SK-N-SH (cell line): ENCODE measurements around the gene RBM19. TPM values are rescaled to one million over a fixed set of nuclear protein-coding genes. Genes with fewer than 3 reads are reported as not detected.

Experiments
- CTCF ChIA-PET: fragments of 300-600, 350-600 bp; formaldehyde crosslinking; extraction: SDS; loops from one replicate; lab custom pipeline; 2021; lab: Yijun Ruan, JAX
- POLR2A ChIA-PET: fragments of 350-600 bp; sonication (Branson Sonifier 250); formaldehyde crosslinking; extraction: SDS; loops from one replicate; lab custom pipeline; 2020; ENCODE audit warnings: antibody characterized with exemption, inconsistent platforms; lab: Yijun Ruan, JAX
- DNase-seq: peaks from one replicate; pipeline ENCODE4 v3.0.0; 2012
- H2AFZ ChIP-seq: fragments of 200-600 bp; sonication (generic); 2 replicates; pipeline ENCODE4 v1.8.1; 2016; ENCODE audit warnings: antibody characterized with exemption, mild to moderate bottlenecking, low read depth
- H3F3A ChIP-seq: fragments of 200-600 bp; sonication (generic); replicated peaks from 2 replicates; pipeline ENCODE3; 2016; ENCODE audit warnings: antibody characterized with exemption, mild to moderate bottlenecking; ENCODE audit not compliant: insufficient read depth
- H3K27ac ChIP-seq, 2 experiments: fragments of 200-500 bp in 1 of 2; fragments of 200-600 bp in 1 of 2; sonication (Bioruptor generic) in 1 of 2; sonication (generic), shearing (Covaris generic) in 1 of 2; 2 replicates each; pipeline versions ENCODE4 v1.5.1 to v1.6.1; 2014 to 2016; ENCODE audit warnings: low read depth in 2 of 2, inconsistent platforms in 1 of 2, low read length in 1 of 2, mild to moderate bottlenecking in 1 of 2, mixed read lengths in 1 of 2
- H3K27me3 ChIP-seq: fragments of 200-600 bp; sonication (generic), shearing (Covaris generic); 2 replicates; pipeline ENCODE4 v1.6.1; 2016; ENCODE audit warnings: mixed run types; ENCODE audit not compliant: insufficient read depth
- H3K36me3 ChIP-seq, 2 experiments: fragments of 200-500 bp in 1 of 2; fragments of 200-600 bp in 1 of 2; sonication (Bioruptor generic) in 1 of 2; sonication (generic) in 1 of 2; replicated peaks in 1 of 2; 2 replicates each; pipeline versions ENCODE3 to v1.5.1; 2014 to 2016; ENCODE audit warnings: low read length in 1 of 2, mild to moderate bottlenecking in 1 of 2; ENCODE audit not compliant: insufficient read depth in 2 of 2, control insufficient read depth in 1 of 2
- H3K4me1 ChIP-seq, 2 experiments: fragments of 200-500 bp in 1 of 2; fragments of 200-600 bp in 1 of 2; sonication (Bioruptor generic) in 1 of 2; sonication (generic), shearing (Covaris generic) in 1 of 2; 2 replicates each; pipeline versions ENCODE4 v1.5.1 to v1.6.1; 2014 to 2016; ENCODE audit warnings: low read depth in 1 of 2, low read length in 1 of 2, mixed run types in 1 of 2; ENCODE audit not compliant: insufficient read depth in 2 of 2, control insufficient read depth in 1 of 2
- H3K4me2 ChIP-seq: fragments of 200-600 bp; sonication (generic), shearing (Covaris generic); 2 replicates; pipeline ENCODE4 v1.6.1; 2017; ENCODE audit warnings: mixed run types
- H3K4me3 ChIP-seq, 2 experiments: fragments of 200-500 bp in 1 of 2; fragments of 200-600 bp in 1 of 2; sonication (Bioruptor generic) in 1 of 2; sonication (generic), shearing (Covaris generic) in 1 of 2; 2 replicates each; pipeline versions ENCODE4 v1.5.1 to v1.8.1; 2014 to 2016; ENCODE audit warnings: low read depth in 2 of 2, inconsistent platforms in 1 of 2, low read length in 1 of 2, mild to moderate bottlenecking in 1 of 2, mixed read lengths in 1 of 2, moderate library complexity in 1 of 2
- H3K79me2 ChIP-seq: fragments of 200-600 bp; sonication (generic); 2 replicates; pipeline ENCODE4 v1.8.1; 2017; ENCODE audit warnings: mild to moderate bottlenecking; ENCODE audit not compliant: insufficient read depth
- H3K9ac ChIP-seq: fragments of 200-600 bp; sonication (generic); 2 replicates; pipeline ENCODE4 v1.6.1; 2017; ENCODE audit warnings: mixed run types
- H3K9me2 ChIP-seq: fragments of 200-600 bp; sonication (generic); 2 replicates; pipeline ENCODE4 v1.6.1; 2017; ENCODE audit warnings: mixed run types
- H3K9me3 ChIP-seq: fragments of 200-600 bp; sonication (generic); 2 replicates; pipeline ENCODE4 v1.6.1; 2017; ENCODE audit warnings: mixed run types, mild to moderate bottlenecking, moderate library complexity
- H4K20me1 ChIP-seq: fragments of 200-600 bp; sonication (generic); 2 replicates; pipeline ENCODE4 v1.6.1; 2017; ENCODE audit warnings: mild to moderate bottlenecking, mixed run types; ENCODE audit not compliant: insufficient read depth
- CHD2 ChIP-seq: fragments of 150-350 bp; IDR thresholded peaks from 2 replicates; pipeline ENCODE4 v1.6.1; 2018; ENCODE audit warnings: low read length; ENCODE audit not compliant: partially characterized antibody
- CTCF ChIP-seq: fragments of 200-600 bp; sonication (generic); IDR thresholded peaks from 2 replicates; pipeline ENCODE4 v1.6.1; 2017; ENCODE audit warnings: antibody characterized with exemption, mild to moderate bottlenecking, moderate library complexity
- EZH2phosphoT487 ChIP-seq: fragments of 200-600 bp; sonication (generic); IDR thresholded peaks from 2 replicates; pipeline ENCODE4 v1.6.1; 2017; ENCODE audit warnings: low read depth, mixed run types, mild to moderate bottlenecking, antibody characterized with exemption, moderate library complexity, borderline replicate concordance
- FOXJ3 ChIP-seq: sonication (generic); formaldehyde crosslinking; IDR thresholded peaks from 2 replicates; pipeline ENCODE4 v1.5.1; 2020; ENCODE audit warnings: mild to moderate bottlenecking, missing genetic modification reagents
- GABPA ChIP-seq: IDR thresholded peaks from 2 replicates; pipeline ENCODE4 v1.4.0; 2012; ENCODE audit warnings: low read depth, mild to moderate bottlenecking
- MEF2A ChIP-seq: IDR thresholded peaks from 2 replicates; pipeline ENCODE4 v1.4.0; 2012; ENCODE audit warnings: low read depth, borderline replicate concordance
- MXI1 ChIP-seq: IDR thresholded peaks from 2 replicates; pipeline ENCODE4 v1.6.1; 2012; ENCODE audit warnings: mild to moderate bottlenecking, low read depth, low read length, improper control_type of control experiment
- NFIC ChIP-seq: IDR thresholded peaks from 2 replicates; pipeline ENCODE4 v1.4.0; 2012; ENCODE audit warnings: borderline replicate concordance
- PBX3 ChIP-seq: IDR thresholded peaks from 2 replicates; pipeline ENCODE4; 2012
- POLR2AphosphoS5 ChIP-seq: IDR thresholded peaks from 2 replicates; pipeline ENCODE4 v1.6.1; 2012; ENCODE audit warnings: low read depth, low read length
- RCOR1 ChIP-seq: fragments of 150-350 bp; IDR thresholded peaks from 2 replicates; pipeline ENCODE4 v1.6.1; 2017; ENCODE audit warnings: antibody characterized with exemption, low read length
- REST ChIP-seq: IDR thresholded peaks from 2 replicates; pipeline ENCODE4 v1.6.1; 2012; ENCODE audit warnings: mild to moderate bottlenecking, low read depth, low read length, moderate library complexity
- RFX5 ChIP-seq: IDR thresholded peaks from 2 replicates; pipeline ENCODE4 v1.6.1; 2012; ENCODE audit warnings: mild to moderate bottlenecking, improper control_type of control experiment, low read length
- RXRA ChIP-seq: IDR thresholded peaks from 2 replicates; pipeline ENCODE4 v1.4.0; 2012; ENCODE audit warnings: low read depth, mild to moderate bottlenecking, borderline replicate concordance
- SIN3A ChIP-seq: IDR thresholded peaks from 2 replicates; pipeline ENCODE4 v1.6.1; 2012; ENCODE audit warnings: low read depth, mild to moderate bottlenecking, low read length, moderate library complexity, borderline replicate concordance
- SMC3 ChIP-seq: IDR thresholded peaks from 2 replicates; pipeline ENCODE4 v1.6.1; 2012; ENCODE audit warnings: low read depth, low read length, improper control_type of control experiment
- TCF12 ChIP-seq: IDR thresholded peaks from 2 replicates; pipeline ENCODE4 v1.4.0; 2012
- TEAD4 ChIP-seq: IDR thresholded peaks from 2 replicates; pipeline ENCODE4 v1.4.0; 2012; ENCODE audit warnings: mild to moderate bottlenecking, borderline replicate concordance; ENCODE audit not compliant: insufficient read depth
- USF1 ChIP-seq: IDR thresholded peaks from 2 replicates; pipeline ENCODE4 v1.4.0; 2012; ENCODE audit warnings: low read depth, borderline replicate concordance
- WGBS: methylation state at CpG from one replicate; pipeline ENCODE4 v1.1.6; 2017; ENCODE audit warnings: low lambda C conversion rate; 5-methylcytosine and 5-hydroxymethylcytosine counted together
- polyA plus RNA-seq, 3 experiments: library from polyadenylated mRNA; depleted of rRNA; stranded (reverse); fragments of >200 nt; gene quantifications; 2 replicates each; pipeline ENCODE4 v1.2.3, GENCODE V29; 2012
- TF ChIP-seq, protein P1 (sequence below): fragments of 150-350 bp; IDR thresholded peaks from 2 replicates; pipeline ENCODE4 v1.6.1; 2017; ENCODE audit warnings: antibody characterized with exemption, low read length, low read depth, borderline replicate concordance

The RBM19 gene
- polyA plus RNA-seq, 1 of the 3 experiments (the other 2 are of a cell fraction), result 16.6 TPM

- TF ChIP-seq TEAD4 (no peak), NFIC (no peak), RFX5 (no peak), CHD2 (no peak), GABPA (no peak), SIN3A (no peak), POLR2AphosphoS5 (no peak), SMC3 (no peak), USF1 (no peak), CTCF (no peak), MXI1 (no peak), TCF12 (no peak), PBX3 (no peak), REST (no peak), RXRA (no peak), MEF2A (no peak), FOXJ3 (no peak), RCOR1 (no peak), EZH2phosphoT487 (no peak)
- TF ChIP-seq, protein P1, sequence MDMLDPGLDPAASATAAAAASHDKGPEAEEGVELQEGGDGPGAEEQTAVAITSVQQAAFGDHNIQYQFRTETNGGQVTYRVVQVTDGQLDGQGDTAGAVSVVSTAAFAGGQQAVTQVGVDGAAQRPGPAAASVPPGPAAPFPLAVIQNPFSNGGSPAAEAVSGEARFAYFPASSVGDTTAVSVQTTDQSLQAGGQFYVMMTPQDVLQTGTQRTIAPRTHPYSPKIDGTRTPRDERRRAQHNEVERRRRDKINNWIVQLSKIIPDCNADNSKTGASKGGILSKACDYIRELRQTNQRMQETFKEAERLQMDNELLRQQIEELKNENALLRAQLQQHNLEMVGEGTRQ, result no peak
- ChIA-PET CTCF (no interaction called here), POLR2A (no interaction called here)
- DNase-seq, result no peak
- Histone ChIP-seq H3K4me2 (no peak overlapping the region), H3K9ac (no peak overlapping the region), H3K27me3 (no peaks in the 10 kb centered on the region), H3F3A (peaks cover 8% of the 10 kb centered on the region), H3K4me3 (no peak overlapping the region), H3K4me1 (0 out of 4 replicates have a peak, but pooled peaks cover 0 to 5% of the 10 kb centered on the region in 2 experiments), H4K20me1 (no peaks in the 10 kb centered on the region), H2AFZ (no peak overlapping the region), H3K27ac (no peak overlapping the region), H3K79me2 (no peaks in the 10 kb centered on the region), H3K9me3 (no peaks in the 10 kb centered on the region), H3K36me3 (peaks cover 7 to 13% of the 10 kb centered on the region in 2 experiments), H3K9me2 (no peaks in the 10 kb centered on the region)
- 93% methylated on average over 19 of the region's 19 CpGs for WGBS
Measured at GRCh38 chr12:113906411-113907200, 59.5 kb downstream of the RBM19 start.
